GM18498 (cell line): ENCODE results near the gene IFNA17.
A peak's percentile ranks its signal among the peaks of the same experiment; 100 is the strongest.
"Not testable (repeated sequence)": the region's sequence is repeated elsewhere in the genome, so short reads cannot be mapped to it uniquely, and the experiment has no call there.

Source experiments
- ATAC-seq: cut with Tn5 transposase; IDR thresholded peaks from one replicate; pipeline ENCODE4 v1.9.1; 2021; ENCODE audit warnings: mild to moderate bottlenecking, moderate library complexity; ENCODE audit not compliant: unreplicated experiment

IFNA17 gene

GRCh38 chr9:21212160-21212559 is 15.9 kb downstream of the IFNA17 start:
- ATAC-seq: not testable (repeated sequence)

- ATAC-seq: not testable (repeated sequence)
Measured at GRCh38 chr9:21210782-21211181, 17.2 kb downstream of the IFNA17 start.

- ATAC-seq: no peak
Measured at GRCh38 chr9:21210311-21210710, 17.7 kb downstream of the IFNA17 start.

- not testable (repeated sequence) for ATAC-seq
Measured at GRCh38 chr9:21207043-21207442, 21.0 kb downstream of the IFNA17 start, which contains the start of gene IFNA10. Gene IFNA10 (minus strand): TSS chr9:21207143. CDS start chr9:21207097, 46 bp downstream.

- no peak for ATAC-seq
Measured at GRCh38 chr9:21205204-21205603, 22.8 kb downstream of the IFNA17 start.

GRCh38 chr9:21202105-21202504 is 25.9 kb downstream of the IFNA17 start, which contains the start of gene IFNA7:
Gene IFNA7 (minus strand): TSS chr9:21202205. CDS start chr9:21202165, 40 bp downstream.
- ATAC-seq: not testable (repeated sequence)

GRCh38 chr9:21194867-21195776 is 32.9 kb downstream of the IFNA17 start:
- ATAC-seq: peak; percentile 94

GRCh38 chr9:21187487-21187886 is 40.5 kb downstream of the IFNA17 start, which contains the start of gene IFNA4:
Gene IFNA4 (minus strand): TSS chr9:21187587. CDS start chr9:21187531, 56 bp downstream.
- not testable (repeated sequence) for ATAC-seq

- ATAC-seq: peak; percentile 97
Measured at GRCh38 chr9:21182810-21183736, 44.9 kb downstream of the IFNA17 start.
